GM19452 (cell line): Measurements from ENCODE around the gene PRPF18.

Experiments used
- ATAC-seq: cut with Tn5 transposase; IDR thresholded peaks from one replicate; pipeline ENCODE4 v1.9.1; 2021; ENCODE audit not compliant: unreplicated experiment

Gene PRPF18

GRCh38 chr10:13637303-13637856, 50.6 kb downstream of the PRPF18 start:
- ATAC-seq = peak; percentile 60

GRCh38 chr10:13637894-13638293, 51.1 kb downstream of the PRPF18 start:
- no peak for ATAC-seq

- no peak for ATAC-seq
These were observed 55.5 kb downstream of the PRPF18 start for GRCh38 chr10:13642293-13642692.

GRCh38 chr10:13643016-13643415, 56.3 kb downstream of the PRPF18 start:
- ATAC-seq = no peak

DNA sequence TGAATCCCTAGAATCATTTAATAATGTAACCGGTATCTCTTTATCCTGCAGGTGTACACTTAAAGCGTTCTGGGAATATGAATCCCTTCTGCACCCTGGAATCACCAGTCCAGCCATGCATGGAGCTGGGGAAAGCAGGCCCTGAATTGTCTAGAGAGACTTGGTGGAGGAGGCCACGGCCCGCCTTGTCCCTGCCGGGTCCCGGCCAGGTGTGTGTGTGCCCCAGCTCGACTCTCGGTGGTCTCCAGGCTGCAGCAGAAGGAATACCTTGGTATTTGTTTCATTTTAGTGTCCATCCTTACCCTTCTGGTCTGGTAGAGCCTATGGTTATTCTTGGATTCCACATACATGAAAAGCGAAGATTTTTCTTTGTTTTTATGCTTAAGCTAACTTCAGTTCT, 58.1 kb downstream of the PRPF18 start:
- ATAC-seq = no peak

GRCh38 chr10:13648425-13648824, 61.7 kb downstream of the PRPF18 start:
- no peak for ATAC-seq

- no peak for ATAC-seq
These were observed 63.2 kb downstream of the PRPF18 start for GRCh38 chr10:13649844-13650520.

- ATAC-seq = no peak
These were observed 64.2 kb downstream of the PRPF18 start for GRCh38 chr10:13650961-13651360.

- no peak for ATAC-seq
These were observed 65.4 kb downstream of the PRPF18 start for GRCh38 chr10:13651969-13652720.

DNA sequence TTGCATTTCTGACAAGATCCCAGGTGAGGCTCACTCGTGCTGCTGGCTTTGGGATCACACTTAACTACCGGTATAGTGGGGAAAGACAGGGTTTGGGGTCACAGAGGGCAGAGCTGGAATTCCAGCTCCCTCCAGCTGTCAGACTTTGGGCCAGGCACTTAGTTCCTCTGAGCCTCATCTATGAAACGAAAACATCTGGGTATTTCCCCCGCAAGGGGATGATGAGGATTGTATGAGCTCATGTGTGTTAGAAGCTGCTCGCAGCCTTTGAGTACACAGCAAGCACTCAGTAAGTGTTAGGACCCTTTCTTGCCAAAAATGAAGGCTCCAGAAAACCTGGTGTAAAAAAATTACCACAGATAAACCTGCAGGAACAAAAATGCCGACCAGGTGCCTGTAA, 66.1 kb downstream of the PRPF18 start:
- ATAC-seq = no peak

DNA sequence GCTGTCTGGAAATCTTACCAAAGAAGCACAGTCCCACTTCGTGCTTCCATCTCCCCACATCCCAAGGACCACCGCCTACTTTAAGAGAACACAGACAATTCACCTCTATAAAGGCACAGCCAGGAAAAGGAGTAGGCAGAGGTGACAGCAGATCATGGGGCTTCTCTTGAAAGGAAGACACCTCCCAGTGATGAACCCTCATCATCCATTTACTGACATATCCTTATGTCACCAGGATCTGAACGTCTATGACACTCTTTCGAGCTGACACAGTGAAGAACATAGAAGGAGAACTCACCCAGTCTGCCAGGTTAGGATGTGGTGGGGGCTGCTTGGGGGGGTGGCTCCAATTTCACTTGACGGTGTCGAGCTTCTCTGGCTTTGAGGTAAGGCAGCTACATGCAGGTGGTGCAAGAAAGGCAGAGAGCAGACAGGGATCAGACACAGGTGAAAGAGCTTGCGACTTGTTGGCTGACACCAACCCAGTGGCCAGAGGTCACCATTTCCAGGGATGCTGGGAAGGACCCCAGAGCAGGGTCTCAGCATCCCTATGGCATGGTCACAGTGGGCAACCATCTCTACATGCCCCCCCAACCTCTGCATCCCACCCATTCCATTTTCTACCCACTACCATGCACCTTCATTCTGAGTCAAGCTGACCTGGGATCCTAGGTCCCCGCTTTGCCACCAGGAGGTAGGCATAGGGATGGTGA, 67.5 kb downstream of the PRPF18 start:
- no peak for ATAC-seq

DNA sequence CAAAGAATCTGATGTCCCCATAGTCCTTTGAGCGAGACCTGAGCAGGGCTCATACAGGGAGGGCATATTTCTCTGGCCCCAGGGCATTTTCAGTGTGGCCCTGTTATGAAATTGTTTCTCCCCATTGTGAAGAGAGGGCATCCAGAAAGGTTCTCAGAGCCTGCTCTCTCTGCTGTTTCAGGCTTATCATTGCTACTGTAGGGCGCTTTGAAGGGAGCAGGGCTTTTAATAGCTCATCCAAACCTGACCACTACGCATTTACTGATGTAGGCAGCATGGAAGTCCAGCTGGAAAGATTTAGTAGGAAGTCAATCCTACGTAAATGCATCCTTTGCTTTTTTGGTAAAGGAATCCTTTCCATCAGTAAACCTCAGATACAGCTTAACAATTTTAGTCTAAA, 68.1 kb downstream of the PRPF18 start:
- ATAC-seq = no peak

DNA sequence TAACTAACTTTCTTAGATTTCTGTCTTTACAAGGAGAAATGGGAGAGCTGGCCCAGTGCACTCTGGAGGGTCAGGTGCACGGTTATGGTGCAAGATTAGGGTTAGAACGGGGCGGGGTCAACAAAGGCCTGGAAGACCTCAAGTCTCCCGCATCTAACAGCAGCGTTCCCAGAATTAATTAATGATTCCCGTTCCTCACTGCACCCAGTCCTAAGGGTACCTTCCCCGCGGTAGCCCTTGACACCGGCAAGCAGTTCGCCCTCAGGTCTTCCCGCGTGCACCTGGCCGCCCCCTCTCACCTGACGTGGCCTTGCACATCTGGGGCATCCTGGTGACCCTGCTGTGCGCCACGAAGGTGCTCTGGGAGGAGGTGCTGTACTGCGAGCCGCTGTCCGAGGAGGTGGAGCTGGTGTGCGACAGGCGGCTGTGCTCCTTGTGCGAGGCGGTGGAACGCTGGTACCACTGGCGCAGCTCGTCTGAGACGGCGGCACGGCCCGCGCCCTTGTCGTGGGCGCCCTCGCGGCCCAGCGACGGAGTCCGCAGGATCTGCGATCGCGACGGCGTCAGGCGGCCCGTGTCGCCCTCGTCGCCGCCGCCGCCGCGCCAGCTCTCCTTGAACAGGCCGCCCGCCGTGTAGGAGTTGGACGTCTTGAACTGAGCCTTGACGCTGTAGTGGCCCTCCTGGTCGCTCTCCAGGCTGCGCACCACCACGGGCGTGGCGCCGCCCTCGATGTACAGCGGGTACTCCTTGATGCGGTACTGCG, 69.8 kb downstream of the PRPF18 start:
- ATAC-seq = no peak

GRCh38 chr10:13657101-13657680, 70.4 kb downstream of the PRPF18 start:
- ATAC-seq = no peak

DNA sequence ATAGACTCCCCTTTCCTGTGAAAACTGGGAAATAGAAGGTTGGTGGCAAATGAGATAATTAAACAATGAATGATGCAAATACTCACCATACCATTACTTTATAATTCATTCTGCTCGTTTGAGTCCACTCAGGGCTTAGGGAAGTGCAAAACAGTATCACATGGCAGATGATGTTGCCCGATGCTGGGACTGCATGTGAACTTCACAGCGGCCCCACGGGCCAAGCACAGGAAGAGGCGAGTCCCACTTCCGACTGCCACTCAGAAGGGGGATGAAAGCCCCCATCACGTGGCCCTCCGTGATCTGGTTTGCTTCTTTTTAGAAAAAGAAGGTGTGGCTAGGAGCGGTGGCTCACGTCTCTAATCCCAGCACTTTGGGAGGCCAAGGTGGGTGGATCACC, 71.5 kb downstream of the PRPF18 start:
- ATAC-seq = no peak

- ATAC-seq = no peak
These were observed 72.3 kb downstream of the PRPF18 start for GRCh38 chr10:13658871-13659685.

DNA sequence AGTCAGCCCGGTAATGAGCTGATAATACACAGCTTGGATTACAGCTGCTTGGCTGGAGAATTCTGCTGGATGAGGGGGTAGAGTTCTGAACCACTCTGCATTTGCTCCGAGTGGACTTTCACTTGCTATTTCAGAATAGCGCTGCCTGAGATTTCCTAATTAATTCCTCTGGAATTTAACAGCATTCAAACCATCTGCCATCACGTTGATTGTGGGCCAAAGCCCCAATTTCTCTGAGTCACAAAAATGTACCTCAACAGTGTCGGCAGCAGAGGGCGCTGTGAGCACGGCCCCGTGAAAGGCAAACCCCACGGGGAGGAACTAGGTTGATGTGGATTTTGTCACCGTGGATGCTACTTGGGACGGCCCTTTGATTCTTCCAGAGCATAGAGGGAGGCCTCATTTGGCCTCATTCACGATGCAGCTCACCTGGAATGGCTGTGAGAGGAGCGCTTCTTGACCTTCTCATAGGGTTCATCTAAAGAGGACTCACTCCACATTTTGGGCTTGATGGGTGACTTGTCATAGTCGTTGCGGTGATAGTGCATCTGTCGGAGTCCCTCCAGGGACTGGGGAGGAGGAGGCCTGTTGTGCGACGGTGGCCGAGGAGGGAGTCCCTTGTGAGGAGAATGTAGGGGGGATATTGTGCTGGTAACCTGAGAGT, 73.3 kb downstream of the PRPF18 start:
- no peak for ATAC-seq

DNA sequence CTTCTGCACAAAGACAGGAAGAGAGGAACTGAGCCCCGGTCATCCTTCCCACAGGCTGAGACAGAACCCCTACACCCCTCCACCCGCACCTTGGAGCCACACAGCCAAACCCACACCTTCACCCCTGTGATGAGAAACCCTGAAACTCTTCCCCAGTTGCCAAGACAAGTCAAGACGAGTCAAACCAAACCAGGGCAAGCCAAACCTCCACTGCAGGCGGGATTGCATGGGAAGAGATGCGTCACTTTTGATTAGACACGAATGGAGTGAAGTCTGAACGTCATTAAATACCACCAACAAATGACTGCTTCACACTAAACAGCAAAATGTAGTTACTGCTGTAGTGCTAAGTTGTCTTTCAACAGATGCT, 73.8 kb downstream of the PRPF18 start:
- no peak for ATAC-seq

DNA sequence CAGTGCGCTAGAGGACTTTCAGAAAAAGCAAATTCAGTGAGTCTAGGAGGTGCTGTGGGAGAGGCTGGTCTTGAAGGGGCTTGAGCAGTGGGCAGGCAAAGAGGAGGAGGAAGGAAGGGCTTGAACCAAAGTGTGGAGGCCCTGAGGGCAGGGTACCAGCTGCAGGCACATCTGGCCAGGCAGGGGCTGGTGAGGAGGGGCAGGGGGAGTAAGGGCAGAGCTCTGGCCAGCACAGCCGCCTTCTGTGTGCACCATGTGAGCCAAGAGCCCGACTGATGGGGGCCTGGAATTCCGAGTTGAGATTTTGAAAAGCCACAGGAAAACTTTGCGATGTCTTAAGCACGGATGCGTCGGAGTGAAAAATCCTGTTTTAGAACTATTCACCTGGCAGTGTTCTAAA, 74.5 kb downstream of the PRPF18 start:
- ATAC-seq = no peak
